AG10803 (cell line): ENCODE data around the gene BICDL1.

Experiments used
- DNase-seq: peaks from one replicate; pipeline ENCODE4 v3.0.0; 2010; ENCODE audit warnings: low read depth
- H3K4me3 ChIP-seq: 2 replicates; pipeline ENCODE4 v1.5.1; 2011; ENCODE audit warnings: mild to moderate bottlenecking, low read length, control low read depth
- CTCF ChIP-seq: conservative IDR thresholded peaks from 2 replicates; pipeline ENCODE4 v1.5.1; 2011; ENCODE audit warnings: mild to moderate bottlenecking, low read length, control low read depth, inconsistent platforms

Gene BICDL1

GRCh38 chr12:120094485-120094884 is 105.4 kb downstream of the BICDL1 start:
- TF ChIP-seq CTCF: no peak
- H3K4me3 ChIP-seq: no peak overlapping the region
- DNase-seq: no peak

- TF ChIP-seq CTCF: no peak
- DNase-seq: no peak
- no peak overlapping the region for H3K4me3 ChIP-seq
These were observed 106.3 kb downstream of the BICDL1 start for GRCh38 chr12:120095331-120095730.

GRCh38 chr12:120095736-120096135 is 106.7 kb downstream of the BICDL1 start:
- no peak for TF ChIP-seq CTCF
- H3K4me3 ChIP-seq: no peak overlapping the region
- no peak for DNase-seq

GRCh38 chr12:120096671-120097202 is 107.7 kb downstream of the BICDL1 start:
- no peak for TF ChIP-seq CTCF
- H3K4me3 ChIP-seq: no peak overlapping the region
- no peak for DNase-seq

- DNase-seq: no peak
- TF ChIP-seq CTCF: no peak
These were observed 109.9 kb downstream of the BICDL1 start for GRCh38 chr12:120098756-120099470.

GRCh38 chr12:120099738-120100137 is 110.7 kb downstream of the BICDL1 start:
- no peak overlapping the region for H3K4me3 ChIP-seq
- TF ChIP-seq CTCF: no peak
- no peak for DNase-seq

More at GRCh38 chr12:120098756-120099470, 109.9 kb downstream of the BICDL1 start:
- no peak overlapping the region for H3K4me3 ChIP-seq

- DNase-seq: peak; percentile 72
- no peak for TF ChIP-seq CTCF
- no peak overlapping the region for H3K4me3 ChIP-seq
These were observed 111.6 kb downstream of the BICDL1 start for GRCh38 chr12:120100630-120101029.
